Neuronal stem cell (in vitro differentiated cells): ENCODE results near the gene EOLA2.
"Not testable (repeated sequence)": the region's sequence is repeated elsewhere in the genome, so short reads cannot be mapped to it uniquely, and the experiment has no call there.

Experiments used
- DNase-seq: peaks from one replicate; pipeline ENCODE4 v3.0.0-alpha.2; 2013; ENCODE audit warnings: low spot score
- H2AFZ ChIP-seq: one replicate; pipeline ENCODE4 v1.6.1; 2013; ENCODE audit warnings: mild to moderate bottlenecking, low read length, inconsistent platforms
- H2AK5ac ChIP-seq: 2 replicates; pipeline ENCODE4 v1.6.1; 2013; ENCODE audit warnings: low read depth, mild to moderate bottlenecking, inconsistent platforms, low read length, moderate library complexity, mixed read lengths
- H2BK120ac ChIP-seq: 2 replicates; pipeline ENCODE4 v1.6.1; 2013; ENCODE audit warnings: low read depth, mild to moderate bottlenecking, inconsistent platforms, low read length, moderate library complexity, mixed read lengths
- H2BK12ac ChIP-seq: one replicate; pipeline ENCODE4 v1.6.1; 2013; ENCODE audit warnings: low read length, inconsistent platforms
- H2BK15ac ChIP-seq: 2 replicates; pipeline ENCODE4 v1.6.1; 2013; ENCODE audit warnings: mild to moderate bottlenecking, low read length, inconsistent platforms, mixed read lengths
- H2BK5ac ChIP-seq: one replicate; pipeline ENCODE4 v1.6.1; 2013; ENCODE audit warnings: inconsistent platforms, mild to moderate bottlenecking, low read length, moderate library complexity
- H3K14ac ChIP-seq: one replicate; pipeline ENCODE4 v1.6.1; 2013; ENCODE audit warnings: low read length, inconsistent platforms
- H3K18ac ChIP-seq: 2 replicates; pipeline ENCODE4 v1.6.1; 2013; ENCODE audit warnings: low read length, inconsistent platforms
- H3K23ac ChIP-seq: 2 replicates; pipeline ENCODE4 v1.6.1; 2013; ENCODE audit warnings: low read depth, mild to moderate bottlenecking, mixed read lengths, low read length, inconsistent platforms; ENCODE audit not compliant: poor library complexity
- H3K27ac ChIP-seq: replicated peaks from 3 replicates; pipeline ENCODE4 v1.5.1; 2013; ENCODE audit warnings: low read length, inconsistent platforms
- H3K27me3 ChIP-seq, 3 experiments: 2 replicates each; pipeline ENCODE4 v1.6.1; 2013; ENCODE audit warnings: low read length in 3 of 3, mild to moderate bottlenecking in 2 of 3, inconsistent platforms in 1 of 3, low read depth in 1 of 3, mixed read lengths in 1 of 3, moderate library complexity in 1 of 3; ENCODE audit not compliant: control insufficient read depth in 3 of 3, insufficient read depth in 3 of 3
- H3K36me3 ChIP-seq, 2 donors: replicated peaks in 1 of 2; 2 replicates each; pipeline ENCODE4 v1.6.1; 2013; ENCODE audit warnings: low read length in 2 of 2; ENCODE audit not compliant: control insufficient read depth in 2 of 2, insufficient read depth in 2 of 2
- H3K4ac ChIP-seq: 2 replicates; pipeline ENCODE4 v1.6.1; 2013; ENCODE audit warnings: inconsistent platforms, mild to moderate bottlenecking, low read length, moderate library complexity
- H3K4me1 ChIP-seq, 2 donors: 1 replicate in 1 of 2; 2 replicates in 1 of 2; pipeline ENCODE4 v1.6.1; 2013; ENCODE audit warnings: low read length in 2 of 2, low read depth in 1 of 2; ENCODE audit not compliant: control insufficient read depth in 2 of 2, insufficient read depth in 1 of 2
- H3K4me2 ChIP-seq: one replicate; pipeline ENCODE4 v1.6.1; 2013; ENCODE audit warnings: mild to moderate bottlenecking, low read length, inconsistent platforms; ENCODE audit not compliant: insufficient read depth, poor library complexity, severe bottlenecking
- H3K4me3 ChIP-seq, 2 donors: 2 replicates each; pipeline ENCODE4 v1.5.1; 2013; ENCODE audit warnings: low read length in 2 of 2, mild to moderate bottlenecking in 2 of 2, inconsistent platforms in 1 of 2, moderate library complexity in 1 of 2
- H3K79me1 ChIP-seq: one replicate; pipeline ENCODE4 v1.6.1; 2013; ENCODE audit warnings: low read depth, mild to moderate bottlenecking, inconsistent platforms, low read length, moderate library complexity
- H3K9ac ChIP-seq: one replicate; pipeline ENCODE4 v1.6.1; 2013; ENCODE audit warnings: mild to moderate bottlenecking, low read depth, low read length, inconsistent platforms; ENCODE audit not compliant: poor library complexity
- H3K9me3 ChIP-seq, 2 donors: replicated peaks in 1 of 2; 2 replicates each; pipeline versions ENCODE3 to v1.6.1; 2013; ENCODE audit warnings: low read length in 2 of 2, mild to moderate bottlenecking in 2 of 2, inconsistent platforms in 1 of 2, low read depth in 1 of 2, mixed read lengths in 1 of 2, moderate library complexity in 1 of 2; ENCODE audit not compliant: control insufficient read depth in 2 of 2, insufficient read depth in 1 of 2
- H4K8ac ChIP-seq: one replicate; pipeline ENCODE4 v1.6.1; 2013; ENCODE audit warnings: low read depth, mild to moderate bottlenecking, inconsistent platforms, low read length, moderate library complexity
- H4K91ac ChIP-seq: one replicate; pipeline ENCODE4 v1.6.1; 2013; ENCODE audit warnings: low read length, low read depth, mild to moderate bottlenecking, inconsistent platforms; ENCODE audit not compliant: poor library complexity
- WGBS, 2 donors: extraction: QIAGEN DNeasy Blood & Tissue Kit; methylation state at CpG; one replicate each; pipeline ENCODE4 v1.1.7; 2013; ENCODE audit warnings: missing lambda C conversion rate in 2 of 2, mixed read lengths in 1 of 2; ENCODE audit not compliant: insufficient read length in 2 of 2, insufficient replicate concordance in 1 of 2; ENCODE audit errors: extremely low coverage in 2 of 2; 5-methylcytosine and 5-hydroxymethylcytosine counted together

The EOLA2 gene

GRCh38 chrX:149898554-149898953 lies 39.7 kb downstream of the EOLA2 start:
- Histone ChIP-seq H2BK15ac (no peak overlapping the region), H2BK12ac (no peak overlapping the region), H3K14ac (no peak overlapping the region), H3K9me3 (no peaks in the 10 kb centered on the region), H3K36me3 (no peaks in the 10 kb centered on the region), H2BK5ac (no peak overlapping the region), H2BK120ac (no peak overlapping the region), H4K91ac (no peak overlapping the region), H3K27ac (no peak overlapping the region), H3K4me3 (no peak overlapping the region), H2AFZ (no peak overlapping the region), H2AK5ac (no peak overlapping the region), H3K18ac (no peak overlapping the region), H3K79me1 (no peaks in the 10 kb centered on the region), H3K23ac (no peak overlapping the region), H3K4ac (no peak overlapping the region), H3K4me1 (no peaks in the 10 kb centered on the region), H3K4me2 (no peak overlapping the region), H3K27me3 (no peaks in the 10 kb centered on the region), H3K9ac (no peak overlapping the region), H4K8ac (no peak overlapping the region)
- no peak for DNase-seq
- no CpG with 5 or more reads among the region's 1 CpG for WGBS, 2 donors

GRCh38 chrX:149890828-149891227 lies 47.5 kb downstream of the EOLA2 start:
- not testable (repeated sequence) for H2BK120ac ChIP-seq, H3K27me3 ChIP-seq, H3K23ac ChIP-seq, H2AFZ ChIP-seq, H2BK15ac ChIP-seq, H3K4me2 ChIP-seq, H3K4ac ChIP-seq, H4K8ac ChIP-seq, H3K9me3 ChIP-seq, H3K36me3 ChIP-seq, H3K27ac ChIP-seq, H2AK5ac ChIP-seq, H3K79me1 ChIP-seq, H3K4me3 ChIP-seq, H2BK12ac ChIP-seq, H3K4me1 ChIP-seq, H3K9ac ChIP-seq, H3K14ac ChIP-seq, H3K18ac ChIP-seq, H2BK5ac ChIP-seq, DNase-seq, H4K91ac ChIP-seq
- WGBS, 2 donors, result no CpG with 5 or more reads among the region's 2 CpGs
